HS-5 (cell line): Measurements from ENCODE around the gene SMAD9.
A peak's percentile ranks its signal among the peaks of the same experiment; 100 is the strongest.

Experiments used
- DNase-seq: peaks from one replicate; pipeline ENCODE4 v3.0.0-alpha.2; 2012; ENCODE audit warnings: low read depth

SMAD9 gene

GRCh38 chr13:36862722-36863121 is 57.3 kb downstream of the SMAD9 start:
- DNase-seq, result no peak

- DNase-seq, result no peak
Observed at GRCh38 chr13:36862002-36862685, 57.9 kb downstream of the SMAD9 start.

- no peak for DNase-seq
Observed at GRCh38 chr13:36859259-36859658, 60.8 kb downstream of the SMAD9 start.

- DNase-seq, result peak; percentile 6
Observed at GRCh38 chr13:36858290-36858689, 61.7 kb downstream of the SMAD9 start.

- no peak for DNase-seq
Observed at GRCh38 chr13:36857253-36857652, 62.8 kb downstream of the SMAD9 start.

- no peak for DNase-seq
Observed at GRCh38 chr13:36850790-36851438, 69.1 kb downstream of the SMAD9 start.

GRCh38 chr13:36848199-36848982 is 71.6 kb downstream of the SMAD9 start:
- DNase-seq, result no peak

- DNase-seq, result no peak
Observed at GRCh38 chr13:36847606-36848005, 72.4 kb downstream of the SMAD9 start.

GRCh38 chr13:36841391-36841790 is 78.6 kb downstream of the SMAD9 start:
- DNase-seq, result no peak

GRCh38 chr13:36840718-36841250 is 79.3 kb downstream of the SMAD9 start:
- no peak for DNase-seq

GRCh38 chr13:36839981-36840380 is 80.1 kb downstream of the SMAD9 start:
- no peak for DNase-seq

GRCh38 chr13:36839281-36839680 is 80.8 kb downstream of the SMAD9 start:
- no peak for DNase-seq

- DNase-seq, result no peak
Observed at GRCh38 chr13:36837354-36838092, 82.5 kb downstream of the SMAD9 start.

- DNase-seq, result no peak
Observed at GRCh38 chr13:36834299-36834698, 85.7 kb downstream of the SMAD9 start.

- DNase-seq, result no peak
Observed at GRCh38 chr13:36831291-36831690, 88.7 kb downstream of the SMAD9 start.

- no peak for DNase-seq
Observed at GRCh38 chr13:36829753-36830152, 90.3 kb downstream of the SMAD9 start.

GRCh38 chr13:36822785-36823184 is 97.3 kb downstream of the SMAD9 start:
- DNase-seq, result no peak

- DNase-seq, result no peak
Observed at GRCh38 chr13:36820222-36820621, 99.8 kb downstream of the SMAD9 start.

GRCh38 chr13:36819739-36820090 is 100.3 kb downstream of the SMAD9 start:
- DNase-seq, result no peak

GRCh38 chr13:36818804-36819738 is 101.0 kb downstream of the SMAD9 start, which contains the start of gene RFXAP:
Gene RFXAP, plus strand, starts transcription at chr13:36819222. Its CDS starts 136 bp downstream, at chr13:36819358.
- no peak for DNase-seq
